Astrocyte of the spinal cord (primary cell): ENCODE measurements around the gene KCNT1.

Source experiments
- DNase-seq: peaks from one replicate; pipeline ENCODE4 v3.0.0; 2011; ENCODE audit warnings: low read depth, low spot score
- H3K4me3 ChIP-seq: 2 replicates; pipeline ENCODE4 v1.5.1; 2011; ENCODE audit warnings: low read depth, mild to moderate bottlenecking, low read length, moderate library complexity
- in situ Hi-C: cut with HindIII; loops from 2 replicates; pipeline ENCODE4 v1.10.0; 2017; ENCODE audit warnings: low sequenced_read_pairs
- TF ChIP-seq, protein P1 (sequence below): IDR thresholded peaks from 2 replicates; pipeline ENCODE4 v1.5.1; 2012; ENCODE audit warnings: low read depth, mild to moderate bottlenecking, low read length, inconsistent platforms

Gene KCNT1

DNA sequence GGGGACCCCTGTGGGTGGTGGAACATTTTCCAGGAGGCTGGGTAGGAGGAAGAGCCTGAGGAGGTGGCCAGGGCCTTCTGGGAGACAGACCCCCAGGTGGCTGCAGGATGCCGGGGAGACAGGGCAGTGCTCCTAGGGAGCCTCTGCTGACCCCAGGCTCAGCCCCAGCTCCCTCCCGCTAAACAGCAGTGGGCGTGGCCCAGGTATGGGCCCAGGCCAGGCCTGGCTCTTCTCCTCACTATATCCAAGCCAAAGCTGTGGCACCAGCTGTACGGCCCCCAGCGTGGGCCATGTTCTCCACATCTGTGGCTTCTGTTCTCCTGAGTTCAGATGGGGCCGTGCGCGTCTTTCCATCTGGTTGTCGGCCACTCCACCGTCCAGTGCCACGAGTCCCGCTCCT is 58.5 kb downstream of the KCNT1 start:
- in situ Hi-C loops: no loop called here
- TF ChIP-seq, protein P1, sequence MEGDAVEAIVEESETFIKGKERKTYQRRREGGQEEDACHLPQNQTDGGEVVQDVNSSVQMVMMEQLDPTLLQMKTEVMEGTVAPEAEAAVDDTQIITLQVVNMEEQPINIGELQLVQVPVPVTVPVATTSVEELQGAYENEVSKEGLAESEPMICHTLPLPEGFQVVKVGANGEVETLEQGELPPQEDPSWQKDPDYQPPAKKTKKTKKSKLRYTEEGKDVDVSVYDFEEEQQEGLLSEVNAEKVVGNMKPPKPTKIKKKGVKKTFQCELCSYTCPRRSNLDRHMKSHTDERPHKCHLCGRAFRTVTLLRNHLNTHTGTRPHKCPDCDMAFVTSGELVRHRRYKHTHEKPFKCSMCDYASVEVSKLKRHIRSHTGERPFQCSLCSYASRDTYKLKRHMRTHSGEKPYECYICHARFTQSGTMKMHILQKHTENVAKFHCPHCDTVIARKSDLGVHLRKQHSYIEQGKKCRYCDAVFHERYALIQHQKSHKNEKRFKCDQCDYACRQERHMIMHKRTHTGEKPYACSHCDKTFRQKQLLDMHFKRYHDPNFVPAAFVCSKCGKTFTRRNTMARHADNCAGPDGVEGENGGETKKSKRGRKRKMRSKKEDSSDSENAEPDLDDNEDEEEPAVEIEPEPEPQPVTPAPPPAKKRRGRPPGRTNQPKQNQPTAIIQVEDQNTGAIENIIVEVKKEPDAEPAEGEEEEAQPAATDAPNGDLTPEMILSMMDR: no peak
- no peak for DNase-seq
- H3K4me3 ChIP-seq: no peak overlapping the region

GRCh38 chr9:135761150-135761844 is 59.3 kb downstream of the KCNT1 start:
- TF ChIP-seq, protein P1: no peak

GRCh38 chr9:135761845-135762168 is 59.8 kb downstream of the KCNT1 start:
- DNase-seq: no peak
- H3K4me3 ChIP-seq: no peak overlapping the region
- TF ChIP-seq, protein P1: no peak
- in situ Hi-C loops: no loop called here

More at GRCh38 chr9:135761150-135761844, 59.3 kb downstream of the KCNT1 start:
- H3K4me3 ChIP-seq: no peak overlapping the region
- no peak for DNase-seq
- in situ Hi-C loops: no loop called here

DNA sequence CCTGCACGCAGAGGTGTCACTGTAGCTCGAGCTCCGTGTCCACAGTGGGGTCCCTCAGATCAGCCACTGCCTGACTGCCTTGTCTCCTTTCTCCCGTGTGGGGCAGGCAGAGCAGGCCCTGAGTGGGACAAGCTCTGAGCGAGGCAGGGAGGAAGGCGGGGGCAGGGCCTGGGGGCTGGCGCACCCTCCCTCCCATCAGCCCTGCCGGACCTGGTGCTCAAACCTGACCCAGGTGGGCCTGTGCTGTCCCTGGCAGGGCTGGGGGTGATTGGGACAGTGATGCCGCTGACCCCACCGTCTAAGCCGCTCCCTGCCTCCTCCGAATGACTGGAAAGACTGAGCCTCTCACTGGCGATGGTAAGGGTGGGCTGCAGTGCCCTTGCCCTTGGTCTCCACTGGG is 60.9 kb downstream of the KCNT1 start:
- no peak overlapping the region for H3K4me3 ChIP-seq
- TF ChIP-seq, protein P1: no peak
- no peak for DNase-seq
- in situ Hi-C loops: no loop called here

GRCh38 chr9:135763716-135764446 is 61.9 kb downstream of the KCNT1 start:
- DNase-seq: no peak
- no peak overlapping the region for H3K4me3 ChIP-seq
- TF ChIP-seq, protein P1: no peak
- in situ Hi-C loops: no loop called here

DNA sequence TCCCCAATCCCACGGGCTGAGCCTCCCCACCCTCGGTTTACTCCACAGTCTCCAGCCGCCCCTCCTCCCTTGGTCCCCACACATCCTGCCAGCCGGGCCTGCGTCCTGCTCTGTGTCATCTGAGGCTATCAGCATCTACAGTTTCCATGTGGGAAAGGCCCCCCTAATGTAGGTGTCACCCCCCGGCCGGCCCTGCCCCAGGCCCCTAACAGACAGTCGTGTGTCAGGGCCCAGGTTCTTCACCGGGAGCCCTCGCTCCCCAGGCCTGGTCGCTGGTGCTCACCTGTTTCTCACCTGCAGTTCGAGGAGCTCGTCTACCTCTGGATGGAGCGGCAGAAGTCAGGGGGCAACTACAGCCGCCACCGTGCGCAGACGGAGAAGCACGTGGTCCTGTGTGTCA is 62.7 kb downstream of the KCNT1 start:
- in situ Hi-C loops: no loop called here
- TF ChIP-seq, protein P1: no peak
- H3K4me3 ChIP-seq: no peak overlapping the region
- DNase-seq: no peak
